K562 (cell line): ENCODE measurements around the gene TNFRSF18. TPM values are rescaled to one million over a fixed set of nuclear protein-coding genes. Genes with fewer than 3 reads are reported as not detected.

Source experiments
- ATAC-seq: fragments of 200-7000 bp; cut with Tn5 transposase; 3 replicates; pipeline ENCODE4 v1.9.1; 2020; ENCODE audit warnings: moderate library complexity
- BruUV-seq: library from RNA; stranded (reverse); fragments of 400-500 nt; replicated peaks from 2 replicates; lab custom pipeline; 2021; lab: Mats Ljungman, UMichigan
- CTCF ChIA-PET: fragments of 300-600 bp; formaldehyde crosslinking; extraction: SDS; loops from one replicate; lab custom pipeline; 2021; ENCODE audit warnings: low intra/inter-chr PET ratio; lab: Yijun Ruan, JAX
- POLR2A ChIA-PET: fragments of 300-600, 350-650 bp; sonication (Branson Sonifier 250); formaldehyde crosslinking; extraction: SDS; loops from one replicate; lab custom pipeline; 2021; ENCODE audit warnings: antibody characterized with exemption, inconsistent platforms; lab: Yijun Ruan, JAX
- DNase-seq, 4 experiments: peaks; one replicate each; pipeline versions ENCODE4 v3.0.0 to v3.0.0-alpha.2; 2011 to 2018; ENCODE audit warnings: low spot score in 3 of 4, mixed read lengths in 3 of 4; ENCODE audit errors: extremely low read depth in 1 of 4
- FAIRE-seq: peaks from 2 replicates; lab custom pipeline; 2011; peaks lifted over from hg19 to GRCh38; lab: Jason Lieb, UNC
- H2AFZ ChIP-seq: 2 replicates; pipeline ENCODE4 v1.6.0; 2011; ENCODE audit warnings: low read depth, low read length, control low read depth, inconsistent platforms
- H3K27ac ChIP-seq: fragments of 200-600 bp; 3 replicates; pipeline ENCODE4 v1.8.0; 2011; ENCODE audit warnings: low read depth, mild to moderate bottlenecking, control low read depth, inconsistent platforms, low read length, moderate library complexity, mixed read lengths; ENCODE audit errors: extremely low read depth
- H3K27me3 ChIP-seq, 2 experiments: fragments of 300-600 bp in 1 of 2; 2 replicates in 1 of 2; 3 replicates in 1 of 2; pipeline versions ENCODE4 v1.6.0 to v1.8.0; 2011; ENCODE audit warnings: inconsistent platforms in 2 of 2, low read length in 2 of 2, mild to moderate bottlenecking in 1 of 2, mixed read lengths in 1 of 2, moderate library complexity in 1 of 2; ENCODE audit not compliant: control insufficient read depth in 2 of 2, insufficient read depth in 2 of 2
- H3K36me3 ChIP-seq: fragments of 300-600 bp; 3 replicates; pipeline ENCODE4 v1.8.0; 2011; ENCODE audit warnings: mild to moderate bottlenecking, low read length, inconsistent platforms; ENCODE audit not compliant: control insufficient read depth, insufficient read depth
- H3K4me1 ChIP-seq, 2 experiments: fragments of 200-600 bp in 1 of 2; replicated peaks in 1 of 2; 2 replicates in 1 of 2; 3 replicates in 1 of 2; pipeline versions ENCODE4 v1.5.1 to v1.8.0; 2011; ENCODE audit warnings: inconsistent platforms in 2 of 2, low read length in 2 of 2, mild to moderate bottlenecking in 1 of 2, mixed read lengths in 1 of 2, moderate library complexity in 1 of 2; ENCODE audit not compliant: control insufficient read depth in 2 of 2, insufficient read depth in 2 of 2
- H3K4me2 ChIP-seq: 2 replicates; pipeline ENCODE4 v1.6.1; 2011; ENCODE audit warnings: low read length, control low read depth, inconsistent platforms, mixed read lengths; ENCODE audit not compliant: insufficient read depth
- H3K4me3 ChIP-seq: fragments of 200-600 bp; sonication (generic), shearing (Covaris generic); 2 replicates; pipeline ENCODE4 v1.5.1; 2016; ENCODE audit warnings: control low read depth, inconsistent platforms
- H3K79me2 ChIP-seq: fragments of 200-600 bp; 3 replicates; pipeline ENCODE4 v1.8.0; 2011; ENCODE audit warnings: low read length, inconsistent platforms; ENCODE audit not compliant: control insufficient read depth, insufficient read depth
- H3K9ac ChIP-seq, 2 experiments: 2 replicates each; pipeline versions ENCODE4 v1.6.0 to v1.6.1; 2011; ENCODE audit warnings: low read depth in 2 of 2, low read length in 2 of 2, control low read depth in 1 of 2, inconsistent platforms in 1 of 2, mild to moderate bottlenecking in 1 of 2, mixed read lengths in 1 of 2; ENCODE audit not compliant: insufficient read depth in 1 of 2
- H3K9me1 ChIP-seq: one replicate; pipeline ENCODE4 v1.6.0; 2011; ENCODE audit warnings: inconsistent platforms, mild to moderate bottlenecking, low read length, moderate library complexity; ENCODE audit not compliant: control insufficient read depth, insufficient read depth
- H3K9me3 ChIP-seq: replicated peaks from 2 replicates; pipeline ENCODE4 v1.5.1; 2011; ENCODE audit warnings: low read depth, low read length, inconsistent platforms; ENCODE audit not compliant: control insufficient read depth, insufficient read depth
- H4K20me1 ChIP-seq: replicated peaks from 2 replicates; pipeline ENCODE4 v1.6.1; 2011; ENCODE audit warnings: low read length, inconsistent platforms, mixed read lengths; ENCODE audit not compliant: control insufficient read depth, insufficient read depth
- CBX8 ChIP-seq: fragments of 200-600 bp; sonication (generic); IDR thresholded peaks from 2 replicates; pipeline ENCODE4 v1.6.1; 2012; ENCODE audit warnings: borderline replicate concordance, mixed run types, low read depth, mild to moderate bottlenecking, moderate library complexity, mixed read lengths, low read length, control low read depth, inconsistent platforms; ENCODE audit not compliant: poor library complexity, severe bottlenecking; ENCODE audit errors: extremely low read depth
- EP400 ChIP-seq: fragments of 450-650 bp; IDR thresholded peaks from 2 replicates; pipeline ENCODE4 v1.6.1; 2017; ENCODE audit warnings: antibody characterized with exemption, mild to moderate bottlenecking, moderate library complexity
- ILF3 ChIP-seq: fragments of 450-650 bp; IDR thresholded peaks from 2 replicates; pipeline ENCODE4 v1.6.1; 2018; ENCODE audit warnings: antibody characterized with exemption, mild to moderate bottlenecking, moderate library complexity, borderline replicate concordance
- SMARCB1 ChIP-seq: IDR thresholded peaks from 2 replicates; pipeline ENCODE4 v1.6.1; 2011; ENCODE audit warnings: improper control_type of control experiment, low read depth; ENCODE audit not compliant: insufficient read length
- ZBTB7A ChIP-seq: IDR thresholded peaks from 2 replicates; pipeline ENCODE4 v1.6.1; 2011; ENCODE audit warnings: low read depth, mild to moderate bottlenecking, low read length, moderate library complexity, borderline replicate concordance; ENCODE audit not compliant: control insufficient read depth
- ZNF586 ChIP-seq: fragments of 450-650 bp; formaldehyde crosslinking; conservative IDR thresholded peaks from 2 replicates; pipeline ENCODE4 v1.4.0; 2020; ENCODE audit warnings: mild to moderate bottlenecking, moderate library complexity
- WGBS: fragments of 100-300 bp; shearing (Covaris generic); methylation state at CpG from one replicate; pipeline ENCODE4 v1.1.6; 2016; ENCODE audit warnings: low coverage, mixed read lengths; ENCODE audit not compliant: insufficient coverage; ENCODE audit errors: missing lambda C conversion rate; 5-methylcytosine and 5-hydroxymethylcytosine counted together
- in situ Hi-C: fragments of 300-500 bp; cut with MboI; formaldehyde crosslinking; loops from 4 replicates; pipeline ENCODE4 v1.15.0; 2018; ENCODE audit warnings: inconsistent platforms, mixed read lengths
- intact Hi-C: fragments of 100-400 bp; cut with micrococcal nuclease; formaldehyde crosslinking; loops from 2 replicates; pipeline ENCODE4 v1.14.2; 2022
- polyA plus RNA-seq, 8 experiments: library from polyadenylated mRNA; depleted of rRNA in 4 of 8; stranded (reverse) in 5 of 8; unstranded in 3 of 8; fragments of >200 nt; fragmentation: Nextera tagmentation in 2 of 8; fragmentation: Illumina TruSeq in 1 of 8; extraction: Ambion mirVana in 2 of 8; extraction: Trizol in 1 of 8; gene quantifications; 2 replicates each; pipeline versions ENCODE4 v1.2.1 to v1.2.3, GENCODE V29; 2011 to 2014; ENCODE audit warnings: inconsistent platforms in 1 of 8, missing spikeins in 1 of 8
- total RNA-seq, 7 experiments: library from RNA; depleted of rRNA in 6 of 7; stranded (reverse); fragments of >200 nt in 6 of 7; fragmentation: Illumina TruSeq in 2 of 7; extraction: Trizol in 2 of 7; gene quantifications; 2 replicates each; pipeline versions ENCODE4 v1.2.1 to v1.2.3, GENCODE V29; 2011 to 2021; ENCODE audit warnings: low replicate concordance in 1 of 7
- TF ChIP-seq, protein P1 (sequence below): fragments of 250-450 bp; sonication (Bioruptor Pico); IDR thresholded peaks from 2 replicates; pipeline ENCODE4 v1.4.0; 2020

The TNFRSF18 gene
- total and polyA plus RNA-seq, 9 of the 15 experiments (the other 6 are each of a cell fraction or from before 2014, with no cell fraction given): 0.24 to 0.27 TPM; not detected in 7

DNA sequence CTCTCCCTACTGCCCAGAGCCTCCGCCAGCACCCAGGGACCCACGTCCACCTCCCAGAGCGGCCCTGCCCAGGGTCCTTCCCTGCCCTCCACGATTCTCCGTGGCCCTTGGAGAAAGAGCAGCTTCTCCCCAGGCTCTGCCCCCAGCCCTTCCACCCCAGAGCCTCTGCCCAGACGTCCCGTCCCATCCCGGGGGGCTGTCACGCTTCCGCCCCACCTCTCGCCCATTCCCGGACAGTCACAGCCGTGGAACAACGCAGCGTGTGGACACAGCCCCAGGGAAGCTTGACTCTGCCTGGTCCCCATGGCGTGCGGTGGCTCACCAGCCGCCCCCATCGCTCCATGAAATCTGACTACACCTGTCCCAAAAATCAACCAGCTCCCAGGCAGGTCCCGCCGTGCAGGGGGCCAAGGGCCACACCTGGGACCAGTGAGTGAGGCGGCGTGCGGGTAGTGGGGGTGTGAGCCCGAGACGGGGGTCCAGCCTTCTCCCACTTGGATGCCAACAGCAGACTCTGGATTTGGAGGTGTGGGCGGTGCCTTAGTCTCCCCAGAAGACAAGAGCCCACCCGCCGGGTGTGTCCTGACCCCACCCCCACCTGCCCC is 45.2 kb downstream of the TNFRSF18 start:
- 31% methylated on average over 24 of the region's 29 CpGs for WGBS
- no peak overlapping the region for H3K27ac ChIP-seq

More for the DNA sequence above, 45.2 kb downstream of the TNFRSF18 start:
- ChIA-PET CTCF (no interaction called here), POLR2A (interaction anchor here (1.1 kb wide), 1 partner anchor 17 kb away, joined by 3 read pairs; no protein-coding TSS in a partner anchor)
- H2AFZ ChIP-seq: no peak overlapping the region
- no peak overlapping the region for H3K4me3 ChIP-seq
- H4K20me1 ChIP-seq: no peaks in the 10 kb centered on the region; the same call in 1 of the 2 replicates
- H3K4me1 ChIP-seq: peaks cover 20 to 87% of the 10 kb centered on the region in 2 experiments
- H3K9ac ChIP-seq: peak overlapping the region in 1 of 2 experiments; percentile 61; a peak in 2 of 4 replicates
- H3K4me2 ChIP-seq: no peak overlapping the region
- ATAC-seq (no peak), FAIRE-seq (no peak), DNase-seq (no peak)
- BruUV-seq: no TSS peak
- in situ Hi-C loops: no loop called here
- no peaks in the 10 kb centered on the region for H3K9me1 ChIP-seq
- intact Hi-C loops: no loop called here
- TF ChIP-seq ZBTB7A: 0 out of 2 replicates have a peak, but pooled peaks have one; percentile 47
- no peak for TF ChIP-seq ILF3
- no peak for TF ChIP-seq CBX8
- TF ChIP-seq EP400: no peak
- no peak for TF ChIP-seq SMARCB1
- no peak for TF ChIP-seq ZNF586 (CRISPR knock-in tag)
- TF ChIP-seq, protein P1, sequence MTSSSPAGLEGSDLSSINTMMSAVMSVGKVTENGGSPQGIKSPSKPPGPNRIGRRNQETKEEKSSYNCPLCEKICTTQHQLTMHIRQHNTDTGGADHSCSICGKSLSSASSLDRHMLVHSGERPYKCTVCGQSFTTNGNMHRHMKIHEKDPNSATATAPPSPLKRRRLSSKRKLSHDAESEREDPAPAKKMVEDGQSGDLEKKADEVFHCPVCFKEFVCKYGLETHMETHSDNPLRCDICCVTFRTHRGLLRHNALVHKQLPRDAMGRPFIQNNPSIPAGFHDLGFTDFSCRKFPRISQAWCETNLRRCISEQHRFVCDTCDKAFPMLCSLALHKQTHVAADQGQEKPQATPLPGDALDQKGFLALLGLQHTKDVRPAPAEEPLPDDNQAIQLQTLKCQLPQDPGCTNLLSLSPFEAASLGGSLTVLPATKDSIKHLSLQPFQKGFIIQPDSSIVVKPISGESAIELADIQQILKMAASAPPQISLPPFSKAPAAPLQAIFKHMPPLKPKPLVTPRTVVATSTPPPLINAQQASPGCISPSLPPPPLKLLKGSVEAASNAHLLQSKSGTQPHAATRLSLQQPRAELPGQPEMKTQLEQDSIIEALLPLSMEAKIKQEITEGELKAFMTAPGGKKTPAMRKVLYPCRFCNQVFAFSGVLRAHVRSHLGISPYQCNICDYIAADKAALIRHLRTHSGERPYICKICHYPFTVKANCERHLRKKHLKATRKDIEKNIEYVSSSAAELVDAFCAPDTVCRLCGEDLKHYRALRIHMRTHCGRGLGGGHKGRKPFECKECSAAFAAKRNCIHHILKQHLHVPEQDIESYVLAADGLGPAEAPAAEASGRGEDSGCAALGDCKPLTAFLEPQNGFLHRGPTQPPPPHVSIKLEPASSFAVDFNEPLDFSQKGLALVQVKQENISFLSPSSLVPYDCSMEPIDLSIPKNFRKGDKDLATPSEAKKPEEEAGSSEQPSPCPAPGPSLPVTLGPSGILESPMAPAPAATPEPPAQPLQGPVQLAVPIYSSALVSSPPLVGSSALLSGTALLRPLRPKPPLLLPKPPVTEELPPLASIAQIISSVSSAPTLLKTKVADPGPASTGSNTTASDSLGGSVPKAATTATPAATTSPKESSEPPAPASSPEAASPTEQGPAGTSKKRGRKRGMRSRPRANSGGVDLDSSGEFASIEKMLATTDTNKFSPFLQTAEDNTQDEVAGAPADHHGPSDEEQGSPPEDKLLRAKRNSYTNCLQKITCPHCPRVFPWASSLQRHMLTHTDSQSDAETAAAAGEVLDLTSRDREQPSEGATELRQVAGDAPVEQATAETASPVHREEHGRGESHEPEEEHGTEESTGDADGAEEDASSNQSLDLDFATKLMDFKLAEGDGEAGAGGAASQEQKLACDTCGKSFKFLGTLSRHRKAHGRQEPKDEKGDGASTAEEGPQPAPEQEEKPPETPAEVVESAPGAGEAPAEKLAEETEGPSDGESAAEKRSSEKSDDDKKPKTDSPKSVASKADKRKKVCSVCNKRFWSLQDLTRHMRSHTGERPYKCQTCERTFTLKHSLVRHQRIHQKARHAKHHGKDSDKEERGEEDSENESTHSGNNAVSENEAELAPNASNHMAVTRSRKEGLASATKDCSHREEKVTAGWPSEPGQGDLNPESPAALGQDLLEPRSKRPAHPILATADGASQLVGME (CRISPR knock-in tag): no peak
- no peaks in the 10 kb centered on the region for H3K79me2 ChIP-seq
- H3K9me3 ChIP-seq: no peaks in the 10 kb centered on the region
- H3K27me3 ChIP-seq: peaks cover 37 to 43% of the 10 kb centered on the region in 2 experiments
- no peaks in the 10 kb centered on the region for H3K36me3 ChIP-seq
